Peyer's patch (tissue), 4 donors: ENCODE data around the gene STK39. TPM values are rescaled to one million over a fixed set of nuclear protein-coding genes. Genes with fewer than 3 reads are reported as not detected.

Experiments
- DNase-seq, 3 donors: peaks; one replicate each; pipeline ENCODE4 v3.0.0-alpha.2; 2017 to 2019
- H3K27ac ChIP-seq, 4 donors: fragments of 200-600 bp; sonication (generic); one replicate each; pipeline ENCODE4 v1.5.1; 2016 to 2019
- H3K27me3 ChIP-seq, 2 donors: fragments of 200-600 bp; sonication (generic); one replicate each; pipeline ENCODE4 v1.5.1; 2019
- H3K36me3 ChIP-seq, 3 donors: fragments of 200-600 bp; sonication (generic); one replicate each; pipeline ENCODE4 v1.5.1; 2016 to 2019
- H3K4me1 ChIP-seq, 4 donors: fragments of 200-600 bp; sonication (generic); one replicate each; pipeline ENCODE4 v1.5.1; 2016 to 2019
- H3K4me3 ChIP-seq, 4 donors: fragments of 200-600 bp; sonication (generic); 1 replicate in 3 of 4; 2 replicates in 1 of 4; pipeline ENCODE4 v1.5.1; 2016 to 2019; ENCODE audit warnings: mild to moderate bottlenecking in 1 of 4
- H3K9me3 ChIP-seq, 4 donors: fragments of 200-600 bp; sonication (generic); one replicate each; pipeline ENCODE4 v1.5.1; 2016 to 2019; ENCODE audit warnings: mild to moderate bottlenecking in 1 of 4
- POLR2A ChIP-seq, 2 donors: fragments of 450-650 bp; IDR thresholded peaks; one replicate each; pipeline ENCODE4 v1.5.1; 2017; ENCODE audit warnings: antibody characterized with exemption in 2 of 2, mild to moderate bottlenecking in 2 of 2, moderate library complexity in 2 of 2
- total RNA-seq, 4 donors: library from RNA; depleted of rRNA; stranded (reverse); fragments of >200 nt; gene quantifications; one replicate each; pipeline ENCODE4 v1.1.0, GENCODE V29; 2016
- TF ChIP-seq, protein P1 (sequence below), 6 experiments: fragments of 450-650 bp in 4 of 6; fragments of 200-600 bp in 2 of 6; sonication (generic) in 1 of 6; IDR thresholded peaks; one replicate each; pipeline ENCODE4 v1.5.1; 2017 to 2019; ENCODE audit warnings: antibody characterized with exemption in 6 of 6, mild to moderate bottlenecking in 3 of 6, moderate library complexity in 1 of 6

Gene STK39
- total RNA-seq, 4 donors from 2014 or later, result 39.6 to 55.9 (median 51.0) TPM

- no peak overlapping the region for H3K4me3 ChIP-seq
- no peak overlapping the region for H3K27ac ChIP-seq
- H3K36me3 ChIP-seq, result no peaks in the 10 kb centered on the region
- no peak for DNase-seq
- no peaks in the 10 kb centered on the region for H3K27me3 ChIP-seq
- H3K4me1 ChIP-seq, result no peaks in the 10 kb centered on the region
- H3K9me3 ChIP-seq, result no peaks in the 10 kb centered on the region
- TF ChIP-seq, protein P1, sequence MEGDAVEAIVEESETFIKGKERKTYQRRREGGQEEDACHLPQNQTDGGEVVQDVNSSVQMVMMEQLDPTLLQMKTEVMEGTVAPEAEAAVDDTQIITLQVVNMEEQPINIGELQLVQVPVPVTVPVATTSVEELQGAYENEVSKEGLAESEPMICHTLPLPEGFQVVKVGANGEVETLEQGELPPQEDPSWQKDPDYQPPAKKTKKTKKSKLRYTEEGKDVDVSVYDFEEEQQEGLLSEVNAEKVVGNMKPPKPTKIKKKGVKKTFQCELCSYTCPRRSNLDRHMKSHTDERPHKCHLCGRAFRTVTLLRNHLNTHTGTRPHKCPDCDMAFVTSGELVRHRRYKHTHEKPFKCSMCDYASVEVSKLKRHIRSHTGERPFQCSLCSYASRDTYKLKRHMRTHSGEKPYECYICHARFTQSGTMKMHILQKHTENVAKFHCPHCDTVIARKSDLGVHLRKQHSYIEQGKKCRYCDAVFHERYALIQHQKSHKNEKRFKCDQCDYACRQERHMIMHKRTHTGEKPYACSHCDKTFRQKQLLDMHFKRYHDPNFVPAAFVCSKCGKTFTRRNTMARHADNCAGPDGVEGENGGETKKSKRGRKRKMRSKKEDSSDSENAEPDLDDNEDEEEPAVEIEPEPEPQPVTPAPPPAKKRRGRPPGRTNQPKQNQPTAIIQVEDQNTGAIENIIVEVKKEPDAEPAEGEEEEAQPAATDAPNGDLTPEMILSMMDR (IDR thresholded peaks at IDR 0.05), result no peak
- TF ChIP-seq POLR2A (IDR thresholded peaks at IDR 0.05), result no peak
These were observed 307.7 kb downstream of the STK39 start for GRCh38 chr2:167939514-167940345.

DNA sequence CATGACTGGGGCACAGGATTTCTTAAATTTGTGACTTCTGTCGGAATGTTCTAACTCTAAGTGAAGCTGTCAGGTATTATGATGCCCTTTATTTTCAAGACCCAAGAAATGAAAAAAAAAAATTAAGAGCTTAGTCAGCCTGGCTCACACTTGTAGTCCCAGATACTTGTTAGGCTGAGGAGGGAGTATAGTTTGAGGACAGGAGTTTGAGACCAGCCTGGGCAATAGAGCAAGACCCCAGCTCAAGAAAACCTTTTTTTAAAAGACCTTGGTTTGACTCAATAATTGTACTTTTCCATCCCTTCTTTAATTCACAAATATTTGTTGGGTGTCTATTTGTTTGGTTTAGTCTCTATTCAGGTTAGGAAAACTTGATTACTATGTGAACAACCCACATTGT is 310.0 kb downstream of the STK39 start:
- DNase-seq, result no peak
- no peaks in the 10 kb centered on the region for H3K36me3 ChIP-seq
- H3K27ac ChIP-seq, result no peak overlapping the region
- TF ChIP-seq, protein P1 (IDR thresholded peaks at IDR 0.05), result no peak
- no peak for TF ChIP-seq POLR2A (IDR thresholded peaks at IDR 0.05)
- no peaks in the 10 kb centered on the region for H3K4me1 ChIP-seq
- no peak overlapping the region for H3K4me3 ChIP-seq
- no peaks in the 10 kb centered on the region for H3K27me3 ChIP-seq
- H3K9me3 ChIP-seq, result no peaks in the 10 kb centered on the region

DNA sequence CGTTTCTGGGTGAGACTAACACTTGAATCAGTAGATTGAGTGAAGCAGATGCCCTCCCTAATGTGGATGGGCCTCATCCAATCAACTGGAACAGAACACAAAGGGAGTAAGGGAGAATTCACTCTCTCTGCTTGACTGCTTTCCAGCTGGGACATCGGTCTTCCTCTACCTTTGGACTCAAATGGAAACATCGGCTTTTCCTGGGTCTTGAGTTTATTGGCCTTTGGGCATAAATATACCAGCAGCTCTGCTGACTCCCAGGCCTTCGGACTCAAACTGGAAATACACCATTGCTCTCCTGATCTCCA is 311.6 kb downstream of the STK39 start:
- Histone ChIP-seq H3K4me1 (no peaks in the 10 kb centered on the region), H3K36me3 (no peaks in the 10 kb centered on the region), H3K27ac (no peak overlapping the region), H3K9me3 (no peaks in the 10 kb centered on the region), H3K4me3 (no peak overlapping the region), H3K27me3 (no peaks in the 10 kb centered on the region)
- no peak for TF ChIP-seq POLR2A (IDR thresholded peaks at IDR 0.05)
- TF ChIP-seq, protein P1 (IDR thresholded peaks at IDR 0.05), result no peak
- DNase-seq, result no peak

DNA sequence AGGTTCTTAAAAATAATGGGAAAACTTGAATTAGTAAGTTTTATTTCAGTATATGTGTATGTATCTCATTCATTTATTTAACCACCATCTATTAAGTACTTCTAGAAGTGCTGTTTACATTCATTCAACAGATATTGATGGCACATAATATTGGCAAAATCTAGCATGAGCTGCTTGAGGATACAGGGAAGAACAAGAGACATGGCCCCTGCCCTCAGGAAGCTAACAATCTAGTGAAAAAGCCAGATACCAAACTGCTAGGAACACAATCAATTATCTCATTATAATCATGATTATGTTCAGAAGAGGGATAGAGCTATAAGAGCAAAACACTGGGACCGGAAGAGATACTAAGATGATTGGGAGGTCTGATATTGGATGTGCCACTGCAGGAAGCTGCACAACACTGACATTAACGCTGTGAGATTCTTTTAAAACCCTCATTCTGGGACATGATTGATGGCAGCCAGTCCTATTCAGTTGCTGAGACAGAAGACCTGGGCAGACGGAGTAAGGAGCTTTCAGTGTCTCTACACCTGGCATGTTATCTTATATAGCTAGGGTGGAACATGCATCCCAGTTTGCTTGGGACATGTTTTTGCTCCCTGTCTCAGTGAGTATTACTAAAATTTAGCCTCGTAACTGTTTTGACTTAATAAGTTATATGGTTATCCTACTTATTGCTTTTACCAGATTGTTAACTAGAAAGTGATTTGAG is 314.1 kb downstream of the STK39 start:
- H3K36me3 ChIP-seq, result no peaks in the 10 kb centered on the region
- no peak for DNase-seq
- H3K9me3 ChIP-seq, result no peaks in the 10 kb centered on the region
- no peak overlapping the region for H3K4me3 ChIP-seq
- H3K27me3 ChIP-seq, result no peaks in the 10 kb centered on the region
- TF ChIP-seq, protein P1 (IDR thresholded peaks at IDR 0.05), result no peak
- no peak for TF ChIP-seq POLR2A (IDR thresholded peaks at IDR 0.05)
- no peaks in the 10 kb centered on the region for H3K4me1 ChIP-seq
- H3K27ac ChIP-seq, result no peak overlapping the region

DNA sequence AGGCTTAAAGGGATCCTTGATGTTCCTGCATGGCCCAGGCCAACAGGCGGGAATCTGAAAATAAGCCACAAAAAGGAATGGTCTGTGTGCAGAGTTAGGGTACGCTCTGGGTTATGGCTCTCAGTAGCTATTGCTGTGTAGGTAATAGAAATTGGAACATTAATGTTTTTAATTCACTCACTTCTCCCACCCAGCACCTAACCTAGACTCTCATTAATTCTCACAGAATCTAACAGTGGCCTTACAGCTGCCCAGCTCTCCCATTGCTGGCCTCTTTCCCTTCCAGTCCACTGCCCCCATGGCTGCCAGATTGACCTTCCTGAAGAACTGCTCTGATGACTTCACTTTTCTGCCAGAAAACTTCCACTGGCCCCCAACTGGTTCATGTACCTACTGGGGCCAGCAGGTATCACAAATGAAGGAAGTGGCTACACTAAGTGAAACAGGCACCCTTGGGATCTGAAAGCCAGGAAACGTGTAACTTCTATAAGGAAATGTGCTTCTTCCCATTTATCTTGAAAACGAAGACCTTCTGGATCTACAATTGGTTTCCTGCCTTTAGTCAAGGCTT is 315.2 kb downstream of the STK39 start:
- TF ChIP-seq, protein P1 (IDR thresholded peaks at IDR 0.05), result no peak
- no peak for TF ChIP-seq POLR2A (IDR thresholded peaks at IDR 0.05)
- no peaks in the 10 kb centered on the region for H3K4me1 ChIP-seq
- no peaks in the 10 kb centered on the region for H3K36me3 ChIP-seq
- H3K27ac ChIP-seq, result no peak overlapping the region
- H3K9me3 ChIP-seq, result no peaks in the 10 kb centered on the region
- no peaks in the 10 kb centered on the region for H3K27me3 ChIP-seq
- no peak for DNase-seq
- H3K4me3 ChIP-seq, result no peak overlapping the region
